Measurements from ENCODE around the gene NOL4L.

DNA sequence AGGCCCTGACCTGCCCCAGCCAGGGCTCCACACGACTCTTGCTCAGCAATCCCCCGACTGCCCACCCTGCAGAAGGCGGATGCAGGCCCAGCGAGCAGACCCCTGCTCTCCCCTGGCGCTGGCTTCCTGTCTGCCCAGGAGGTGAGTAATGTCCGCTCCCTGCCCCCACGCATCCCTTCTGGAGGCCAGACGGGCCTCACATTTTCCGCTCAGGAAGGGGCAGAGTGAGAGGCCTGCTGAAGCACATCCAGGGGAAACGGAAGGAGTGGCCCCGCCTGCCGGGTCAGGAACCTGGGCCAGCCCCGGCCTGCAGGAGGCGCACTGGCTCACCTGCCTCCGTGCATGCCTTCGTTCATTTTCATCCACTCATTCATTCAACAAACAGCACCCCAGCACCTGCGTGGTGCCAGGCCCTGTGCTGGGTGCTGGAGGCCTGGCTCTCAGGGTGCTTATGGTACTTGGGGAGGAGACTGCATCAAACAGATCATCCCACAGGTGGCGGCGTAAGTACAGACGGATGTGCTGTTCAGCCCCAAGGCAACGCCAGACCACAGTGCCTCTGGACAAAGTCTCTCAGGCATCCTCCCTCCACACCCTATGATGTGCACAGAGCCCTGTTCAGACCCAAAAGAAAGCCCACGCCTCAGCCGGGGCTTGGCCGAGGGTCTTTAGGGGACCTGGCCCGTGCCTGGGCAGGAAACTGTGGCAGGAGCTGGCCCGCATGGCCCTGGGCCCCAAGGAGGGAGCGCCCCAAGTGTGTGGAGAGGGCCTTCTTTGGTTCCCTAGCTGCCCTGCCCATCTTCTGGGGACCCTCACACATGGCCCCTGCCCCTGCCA lies 114.9 kb downstream of the NOL4L start:
- peak; percentile 31; the same call in 1 of the 3 replicates for TF ChIP-seq SMC3 (IDR thresholded peaks at IDR 0.05)
- no peak for TF ChIP-seq RFX5 (IDR thresholded peaks at IDR 0.05)
- TF ChIP-seq CTCF (IDR thresholded peaks at IDR 0.05): peak; percentile 44
- no peak for TF ChIP-seq RNF2 (IDR thresholded peaks at IDR 0.05; ENCODE audit: borderline replicate concordance, low read depth)
- TF ChIP-seq CBX8 (IDR thresholded peaks at IDR 0.05): no peak
- TF ChIP-seq, protein P1, sequence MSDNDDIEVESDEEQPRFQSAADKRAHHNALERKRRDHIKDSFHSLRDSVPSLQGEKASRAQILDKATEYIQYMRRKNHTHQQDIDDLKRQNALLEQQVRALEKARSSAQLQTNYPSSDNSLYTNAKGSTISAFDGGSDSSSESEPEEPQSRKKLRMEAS (IDR thresholded peaks at IDR 0.05): no peak
- no peak for TF ChIP-seq SREBF2 (IDR thresholded peaks at IDR 0.05)
- TF ChIP-seq EP300 (IDR thresholded peaks at IDR 0.05): no peak
- TF ChIP-seq RAD21 (conservative IDR thresholded peaks at IDR 0.05 in 1 of 2, IDR thresholded peaks at IDR 0.05 in 1 of 2): peak; percentile 45 to 58; a peak in 4 of 5 replicates
- TF ChIP-seq ESRRA (IDR thresholded peaks at IDR 0.05; ENCODE audit: borderline replicate concordance, low read length): no peak
- TF ChIP-seq POLR2AphosphoS2 (conservative IDR thresholded peaks at IDR 0.05; ENCODE audit: low read length): no peak
